GM12892 (cell line): ENCODE measurements around the gene UBE2E1.

ENCODE experiments used
- DNase-seq: peaks from one replicate; pipeline ENCODE4 v3.0.0; 2011; ENCODE audit not compliant: insufficient read length
- FAIRE-seq: peaks from 2 replicates; lab custom pipeline; 2011; peaks lifted over from hg19 to GRCh38; lab: Jason Lieb, UNC
- POLR2A ChIP-seq: IDR thresholded peaks from 2 replicates; pipeline ENCODE4 v1.6.1; 2011; ENCODE audit warnings: low read depth, low read length, control low read depth
- POLR2AphosphoS5 ChIP-seq: IDR thresholded peaks from 2 replicates; pipeline ENCODE4 v1.6.1; 2011; ENCODE audit warnings: low read depth, low read length, control low read depth
- TAF1 ChIP-seq: IDR thresholded peaks from 2 replicates; pipeline ENCODE4 v1.6.1; 2011; ENCODE audit warnings: low read depth, mild to moderate bottlenecking, control low read depth, low read length, borderline replicate concordance

UBE2E1 gene

DNA sequence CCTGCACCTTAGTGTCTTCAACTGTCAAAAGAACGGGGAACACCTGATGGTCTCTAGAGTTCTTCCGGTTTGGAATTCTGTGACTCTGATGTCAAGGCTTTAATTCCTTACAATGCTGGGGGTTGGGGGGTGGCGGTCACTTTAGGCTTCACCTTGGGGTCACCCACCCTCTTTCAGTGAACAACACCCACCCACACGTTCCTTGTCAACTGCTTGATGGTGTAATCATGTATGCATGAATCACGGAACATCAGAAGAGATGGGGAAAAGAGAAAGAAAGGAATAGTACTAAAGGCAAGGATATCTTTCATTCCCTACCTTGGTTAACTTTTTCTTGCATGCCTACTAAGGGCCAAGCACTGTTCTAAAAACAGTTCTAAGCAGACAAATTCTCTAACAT lies 7.3 kb upstream of the UBE2E1 start:
- no peak for FAIRE-seq
- TF ChIP-seq POLR2AphosphoS5 (no peak), TAF1 (no peak), POLR2A (no peak)
- DNase-seq = no peak

DNA sequence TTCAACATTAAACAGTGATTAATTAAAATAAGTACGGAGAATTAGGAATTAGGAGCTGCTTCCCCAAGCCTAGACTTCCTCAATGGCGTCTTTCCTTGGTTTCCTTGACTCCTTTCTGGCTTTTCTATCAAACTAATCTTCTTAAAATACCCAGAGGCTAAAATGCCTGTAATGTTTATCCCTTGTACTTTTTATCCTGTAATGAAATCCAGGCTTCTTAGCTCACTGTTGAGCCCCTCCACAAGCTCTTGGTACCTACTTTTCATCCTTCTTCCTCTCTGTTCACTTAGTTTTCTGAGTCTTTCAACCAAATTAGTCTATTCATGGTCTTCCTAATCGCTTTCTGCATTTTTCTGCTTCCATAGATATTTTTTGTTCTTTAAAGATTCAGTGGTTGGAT lies 6.9 kb upstream of the UBE2E1 start:
- DNase-seq (no peak), FAIRE-seq (no peak)
- TF ChIP-seq POLR2AphosphoS5 (no peak), POLR2A (no peak), TAF1 (no peak)

DNA sequence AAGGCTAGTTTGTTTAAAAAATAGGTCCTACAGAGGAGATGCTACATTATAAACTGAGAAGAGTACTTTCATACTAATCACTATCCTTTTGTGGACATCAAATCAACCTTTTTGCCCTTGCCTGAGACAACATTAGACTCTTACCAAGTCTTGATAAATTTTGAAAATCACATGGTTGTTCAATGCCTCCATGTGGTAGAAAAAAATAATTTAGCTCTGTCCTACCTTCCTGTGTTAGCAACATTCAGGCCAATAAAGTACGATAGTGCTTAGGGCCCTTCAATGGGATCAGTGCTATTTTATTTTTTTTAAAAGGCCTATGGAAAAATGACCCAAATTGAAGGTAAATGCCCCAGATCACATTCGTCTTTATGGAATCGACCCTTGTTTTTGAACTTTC lies 5.0 kb upstream of the UBE2E1 start:
- TF ChIP-seq POLR2AphosphoS5 (no peak), TAF1 (no peak), POLR2A (no peak)
- FAIRE-seq (no peak), DNase-seq (no peak)

DNA sequence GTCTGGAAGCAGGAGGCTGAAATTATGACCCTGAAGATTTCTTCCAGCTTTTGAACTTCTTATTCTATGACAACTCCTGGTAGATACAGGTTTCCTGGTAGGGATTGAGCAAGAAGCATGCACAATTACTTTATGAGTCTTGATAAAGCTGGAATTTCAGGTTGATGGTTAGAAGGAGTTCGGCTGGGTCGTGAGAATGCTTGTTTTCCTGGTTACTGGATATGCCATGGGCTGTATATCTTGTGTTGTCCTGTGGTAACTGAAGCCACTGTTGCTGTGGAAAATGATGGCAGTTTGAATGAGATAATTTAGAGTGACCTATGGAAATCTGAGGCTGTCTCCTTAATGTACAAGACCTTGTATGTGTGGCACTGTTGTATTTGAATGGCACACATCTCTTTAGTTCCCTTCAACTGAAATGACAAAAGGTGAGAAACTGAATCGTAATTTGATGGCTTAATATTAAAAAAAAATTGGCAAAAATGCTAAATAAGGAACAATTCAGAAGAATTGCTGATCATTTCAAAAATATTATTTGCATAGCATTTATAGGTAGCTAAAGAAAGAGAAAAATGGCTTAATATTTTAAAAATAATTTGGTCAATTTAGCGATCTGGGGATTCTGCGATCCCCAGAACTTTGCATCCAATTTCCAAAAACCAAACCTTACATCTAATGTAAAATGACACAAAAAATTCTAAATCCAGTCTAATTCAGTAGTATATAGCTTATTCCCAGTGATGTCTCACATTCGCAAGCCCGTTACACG lies 1.1 kb upstream of the UBE2E1 start:
- DNase-seq (no peak), FAIRE-seq (no peak)
- TF ChIP-seq POLR2AphosphoS5 (no peak), POLR2A (no peak), TAF1 (no peak)

DNA sequence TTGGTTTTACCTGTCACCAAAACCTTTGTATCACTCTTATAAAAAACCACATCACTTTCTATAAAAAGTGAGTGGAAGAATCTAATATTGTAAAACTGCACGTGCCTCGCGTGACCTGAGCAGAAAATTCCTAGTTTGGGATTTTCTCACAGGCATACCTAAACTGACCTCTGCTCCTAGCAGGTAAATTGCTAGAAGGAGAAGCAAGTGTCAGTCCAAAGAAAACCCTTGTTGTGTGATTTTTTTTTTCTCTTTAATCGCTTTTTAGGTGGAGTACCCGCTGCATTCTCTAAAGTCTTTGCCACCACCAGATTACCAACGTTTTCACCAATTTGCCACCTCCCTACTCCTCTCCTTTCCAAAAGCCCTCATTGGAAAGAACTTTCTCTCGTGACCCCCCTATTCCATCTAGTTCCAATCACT lies 534 bp upstream of the UBE2E1 start:
- no peak for FAIRE-seq
- no peak for TF ChIP-seq POLR2AphosphoS5
- no peak for TF ChIP-seq POLR2A
- no peak for TF ChIP-seq TAF1
- no peak for DNase-seq

DNA sequence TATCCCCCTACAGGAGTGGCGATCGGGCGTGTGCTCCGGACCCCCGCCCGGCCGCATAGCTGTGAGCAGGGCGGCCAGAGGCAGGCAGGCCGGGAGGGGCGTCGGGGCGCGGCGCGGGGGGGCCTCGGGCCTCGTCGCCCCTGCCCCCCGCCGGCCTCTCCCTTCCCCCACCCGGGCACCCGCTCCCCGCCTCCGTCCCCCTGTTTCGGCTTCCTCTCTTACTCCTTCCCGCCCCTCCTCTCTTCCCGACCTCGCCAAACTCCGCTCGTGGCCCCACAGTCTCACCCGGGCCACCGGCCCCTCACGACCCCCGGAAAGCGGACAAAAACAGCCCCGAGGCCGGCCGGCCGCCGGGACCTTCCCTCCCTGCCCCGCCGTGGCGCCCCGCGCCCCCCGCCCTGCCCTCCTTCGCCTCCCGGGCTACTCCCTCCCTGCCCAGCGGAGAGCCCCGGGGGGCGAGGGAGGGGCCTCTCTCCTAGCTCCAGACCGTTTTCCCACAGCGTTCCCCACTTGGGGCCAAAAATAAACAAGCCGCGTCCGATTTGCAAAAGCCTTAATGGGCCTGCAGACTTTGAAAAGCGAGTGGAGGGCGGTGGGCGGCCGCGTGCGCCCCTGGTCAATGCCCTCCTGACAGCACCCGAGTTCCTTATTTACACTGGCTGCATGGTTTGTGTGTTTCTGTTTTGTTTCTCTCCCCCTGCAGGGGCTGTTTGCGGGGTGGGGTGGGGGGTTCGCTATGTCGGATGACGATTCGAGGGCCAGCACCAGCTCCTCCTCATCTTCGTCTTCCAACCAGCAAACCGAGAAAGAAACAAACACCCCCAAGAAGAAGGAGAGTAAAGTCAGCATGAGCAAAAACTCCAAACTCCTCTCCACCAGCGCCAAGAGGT lies 1.0 kb downstream of the UBE2E1 start:
- DNase-seq (no peak), FAIRE-seq (peak; percentile 76)
- TF ChIP-seq POLR2A (no peak), POLR2AphosphoS5 (no peak), TAF1 (no peak)

DNA sequence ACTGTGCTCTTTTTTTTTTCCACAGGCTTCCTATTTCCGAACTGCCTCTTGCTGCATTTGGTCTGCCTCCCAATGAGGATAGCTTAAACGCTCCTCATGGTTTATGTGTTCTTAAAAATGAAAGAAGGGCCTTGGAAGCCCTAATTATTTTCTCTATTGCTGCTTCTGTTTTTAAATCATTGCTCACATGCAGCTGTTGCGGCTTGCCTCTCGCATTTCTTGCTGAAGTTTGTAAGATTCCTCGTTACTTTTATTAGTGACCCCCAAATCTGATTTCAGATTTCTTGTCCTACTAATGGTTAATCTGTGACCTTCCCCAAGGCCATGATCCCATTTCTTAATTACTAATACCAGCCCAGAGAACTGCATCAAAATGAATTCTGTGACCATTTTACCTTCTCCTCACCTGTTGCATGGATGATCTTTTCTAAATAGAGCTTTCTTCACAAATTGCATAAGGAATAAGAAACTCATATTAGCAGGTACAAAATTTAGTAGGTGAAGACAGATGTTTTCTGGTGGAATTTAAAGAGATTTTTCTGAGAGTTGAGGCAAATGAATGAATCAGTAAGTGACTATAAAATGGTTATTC lies 1.8 kb downstream of the UBE2E1 start:
- no peak for DNase-seq
- peak; percentile 70 for FAIRE-seq
- TF ChIP-seq POLR2A (no peak), POLR2AphosphoS5 (no peak), TAF1 (no peak)

DNA sequence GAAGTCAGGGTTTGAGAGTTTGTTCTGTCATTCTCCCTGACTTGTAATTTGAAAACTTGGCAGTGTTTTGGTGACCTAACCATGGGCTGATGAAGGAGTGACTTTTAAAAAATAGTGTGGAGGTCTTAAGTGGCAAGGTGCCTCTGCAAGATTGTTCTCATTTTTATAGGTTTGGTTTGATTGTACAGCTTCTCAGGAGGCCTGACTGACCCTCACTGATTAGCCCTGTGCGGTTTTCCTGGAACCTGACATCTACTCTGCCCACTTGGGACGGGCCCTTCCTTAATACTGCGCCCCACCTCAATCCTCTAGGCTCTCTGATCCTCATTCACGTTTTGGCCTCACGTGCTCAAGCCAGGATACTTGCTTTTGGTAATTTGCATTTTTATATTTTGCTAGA lies 2.8 kb downstream of the UBE2E1 start:
- DNase-seq (no peak), FAIRE-seq (peak; percentile 65)
- no peak for TF ChIP-seq POLR2AphosphoS5
- no peak for TF ChIP-seq POLR2A
- no peak for TF ChIP-seq TAF1

DNA sequence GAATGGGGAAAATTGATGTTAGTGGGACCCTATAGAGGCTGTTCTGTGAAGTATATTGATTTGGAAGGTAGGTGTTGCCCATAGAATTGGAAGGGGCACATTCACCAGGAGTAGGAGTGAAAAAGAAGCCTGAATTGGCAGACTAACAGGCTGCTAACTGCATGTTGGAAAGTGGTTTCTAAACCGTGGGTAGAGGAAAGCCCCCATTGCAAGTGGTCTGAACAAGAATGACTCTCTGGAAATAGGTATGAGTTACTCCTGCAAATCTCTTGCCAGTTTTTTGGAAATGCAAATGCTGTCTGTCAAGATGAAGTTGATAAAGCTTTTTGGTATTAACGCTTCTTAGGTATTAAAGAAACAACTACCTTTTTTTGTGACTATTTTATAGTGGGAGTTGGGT lies 3.5 kb downstream of the UBE2E1 start:
- no peak for DNase-seq
- peak; percentile 81 for FAIRE-seq
- TF ChIP-seq POLR2A = no peak
- TF ChIP-seq POLR2AphosphoS5 = no peak
- no peak for TF ChIP-seq TAF1

DNA sequence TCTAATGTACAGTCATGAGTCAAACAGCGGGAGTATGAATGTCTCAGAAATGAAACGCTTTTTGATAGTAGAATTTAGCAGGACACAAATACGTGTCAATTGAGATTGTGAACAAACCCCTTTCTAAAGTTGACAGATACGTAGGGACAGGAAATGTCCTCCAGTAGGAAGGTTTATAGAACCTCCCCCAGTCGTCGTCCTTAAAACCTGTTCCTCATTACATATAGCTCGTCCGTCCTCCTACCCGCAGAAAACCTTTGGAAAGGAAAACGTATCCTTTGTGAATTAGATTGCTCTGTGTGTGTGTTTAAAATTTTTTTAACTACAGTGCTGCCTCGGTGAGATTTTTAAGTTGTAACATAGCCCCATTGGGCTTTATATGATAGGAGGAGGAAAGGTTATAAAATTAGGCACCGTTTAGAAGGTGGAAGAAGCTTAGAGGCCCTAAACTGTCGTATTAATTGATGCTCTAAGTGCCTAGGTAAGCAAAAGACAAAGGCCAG lies 4.1 kb downstream of the UBE2E1 start:
- DNase-seq = no peak
- TF ChIP-seq POLR2AphosphoS5 (no peak), POLR2A (no peak), TAF1 (no peak)
- peak; percentile 65 for FAIRE-seq

DNA sequence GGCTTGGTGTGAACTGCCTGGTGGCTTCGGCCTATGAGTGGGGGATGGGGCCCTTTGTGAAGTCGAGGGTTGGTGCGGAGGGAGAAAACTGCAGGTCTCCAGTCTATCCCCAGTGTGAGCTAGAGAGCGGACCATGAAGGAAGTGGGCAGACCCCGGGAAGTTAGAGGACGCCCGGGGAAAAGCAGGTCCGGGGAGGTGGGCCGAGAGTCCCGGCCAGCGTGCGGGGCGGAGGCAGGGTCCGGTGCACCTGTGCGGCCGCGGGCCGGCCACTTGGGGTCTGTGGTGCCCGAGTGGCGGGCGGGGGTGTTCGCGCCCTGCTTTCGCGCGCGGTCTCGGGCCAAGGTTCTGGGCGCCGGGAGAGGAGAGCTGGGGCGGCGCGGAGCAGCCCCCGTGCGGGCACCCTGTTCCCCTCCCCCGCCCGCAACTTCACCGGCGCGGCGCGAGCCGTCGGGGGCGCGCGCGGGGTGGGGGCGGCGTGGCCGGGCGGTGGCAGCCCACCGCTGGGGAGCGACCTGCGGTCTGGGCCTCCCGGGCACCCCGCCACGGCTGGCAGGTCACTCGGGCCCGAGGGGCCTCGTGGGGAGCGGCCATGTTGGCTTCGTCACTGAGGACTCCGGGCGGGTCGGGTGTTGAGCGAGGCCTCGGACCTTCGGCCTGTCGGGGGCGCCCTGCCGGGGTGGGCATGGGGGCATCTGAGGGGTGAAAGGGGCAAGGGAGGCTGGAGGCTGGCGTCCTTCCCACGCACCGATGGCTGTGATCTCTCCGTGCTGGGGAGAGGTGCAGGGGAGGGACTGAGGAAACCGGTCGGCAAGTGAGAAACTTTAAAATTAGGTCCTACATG lies 4.8 kb downstream of the UBE2E1 start:
- FAIRE-seq (peak; percentile 90), DNase-seq (no peak)
- TF ChIP-seq POLR2A (peak; percentile 54), TAF1 (peak; percentile 52), POLR2AphosphoS5 (no peak; the same call in 1 of the 2 replicates)
